ENCODE measurements around the gene CELA3A.

DNA sequence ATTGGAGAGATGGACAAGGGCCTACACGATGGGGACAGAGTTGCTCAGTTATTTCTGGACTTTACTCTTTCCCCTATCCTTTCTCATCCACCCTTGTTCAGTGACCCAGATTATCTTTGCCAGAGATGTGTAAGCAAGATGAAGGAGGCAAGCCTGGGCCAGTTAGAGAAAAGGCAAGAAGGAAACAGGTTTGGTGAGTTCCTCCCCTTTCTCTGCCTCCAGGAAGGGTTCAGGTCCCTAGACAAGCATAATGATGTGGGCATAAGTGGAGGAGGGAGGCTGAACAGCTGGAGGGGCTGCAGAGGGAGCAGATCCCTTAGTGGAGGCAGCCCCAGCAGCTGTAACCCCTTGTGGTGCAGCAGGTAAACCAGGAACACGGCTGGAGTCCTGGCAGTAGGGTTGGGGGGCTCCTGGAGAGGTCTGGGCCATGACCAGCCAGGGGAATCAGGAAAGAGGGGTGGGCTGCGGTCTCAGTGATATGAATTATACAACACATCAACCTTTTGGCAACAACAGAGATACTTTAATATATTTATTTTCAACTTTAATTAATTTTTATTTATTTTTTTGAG is 41.8 kb downstream of the CELA3A start:
- TF ChIP-seq, protein P1, sequence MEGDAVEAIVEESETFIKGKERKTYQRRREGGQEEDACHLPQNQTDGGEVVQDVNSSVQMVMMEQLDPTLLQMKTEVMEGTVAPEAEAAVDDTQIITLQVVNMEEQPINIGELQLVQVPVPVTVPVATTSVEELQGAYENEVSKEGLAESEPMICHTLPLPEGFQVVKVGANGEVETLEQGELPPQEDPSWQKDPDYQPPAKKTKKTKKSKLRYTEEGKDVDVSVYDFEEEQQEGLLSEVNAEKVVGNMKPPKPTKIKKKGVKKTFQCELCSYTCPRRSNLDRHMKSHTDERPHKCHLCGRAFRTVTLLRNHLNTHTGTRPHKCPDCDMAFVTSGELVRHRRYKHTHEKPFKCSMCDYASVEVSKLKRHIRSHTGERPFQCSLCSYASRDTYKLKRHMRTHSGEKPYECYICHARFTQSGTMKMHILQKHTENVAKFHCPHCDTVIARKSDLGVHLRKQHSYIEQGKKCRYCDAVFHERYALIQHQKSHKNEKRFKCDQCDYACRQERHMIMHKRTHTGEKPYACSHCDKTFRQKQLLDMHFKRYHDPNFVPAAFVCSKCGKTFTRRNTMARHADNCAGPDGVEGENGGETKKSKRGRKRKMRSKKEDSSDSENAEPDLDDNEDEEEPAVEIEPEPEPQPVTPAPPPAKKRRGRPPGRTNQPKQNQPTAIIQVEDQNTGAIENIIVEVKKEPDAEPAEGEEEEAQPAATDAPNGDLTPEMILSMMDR (conservative IDR thresholded peaks at IDR 0.05; ENCODE audit: low read depth, low read length): no peak
- TF ChIP-seq EZH2 (IDR thresholded peaks at IDR 0.05; ENCODE audit: borderline replicate concordance, low read depth, low read length, poor library complexity, severe bottlenecking): no peak
